Measurements from ENCODE around the gene FRS3.

Gene FRS3

DNA sequence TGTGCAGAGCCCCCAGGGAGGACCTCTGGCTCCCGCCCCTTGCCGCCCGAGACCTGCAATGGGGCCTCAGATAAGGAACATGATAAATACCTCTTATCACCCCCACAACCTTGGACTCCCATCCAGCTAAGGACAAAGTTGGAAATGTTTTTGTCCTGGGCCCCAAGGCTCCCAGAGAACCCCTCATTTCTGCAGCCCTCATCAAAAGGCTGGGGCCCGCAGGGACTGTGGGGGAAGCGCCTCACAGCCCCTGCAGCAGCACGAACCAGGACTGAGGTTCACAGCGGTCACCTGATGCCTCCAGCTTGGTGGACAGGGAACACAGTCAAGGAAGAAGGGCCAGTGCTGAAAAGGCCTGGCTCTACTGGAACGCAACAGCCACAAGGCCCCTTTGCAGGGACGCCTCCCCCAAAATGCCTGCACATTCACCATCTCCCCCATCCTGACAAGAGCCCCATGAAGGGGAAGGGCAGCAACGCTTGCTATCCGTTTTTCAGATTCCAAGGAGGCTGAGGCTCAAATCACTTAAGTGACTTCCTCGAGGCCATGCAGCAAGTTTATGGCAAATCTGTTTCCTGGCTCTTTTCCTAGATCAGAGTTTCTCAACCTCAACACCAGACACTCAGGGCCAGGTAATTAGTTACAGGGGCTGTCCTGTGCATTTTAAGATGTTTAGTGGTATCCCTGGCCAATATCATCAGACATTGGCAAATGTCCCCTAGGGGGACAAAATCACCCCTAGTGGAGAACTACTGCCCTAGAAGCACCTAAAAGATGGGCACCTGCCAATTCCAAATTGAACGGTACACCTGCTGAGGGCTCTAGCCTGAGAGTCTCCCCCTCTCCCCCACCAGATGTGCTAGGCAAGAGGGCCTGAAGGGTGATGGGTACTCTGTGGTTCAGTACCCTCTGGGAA, 54.9 kb downstream of the FRS3 start:
- no peak for DNase-seq

DNA sequence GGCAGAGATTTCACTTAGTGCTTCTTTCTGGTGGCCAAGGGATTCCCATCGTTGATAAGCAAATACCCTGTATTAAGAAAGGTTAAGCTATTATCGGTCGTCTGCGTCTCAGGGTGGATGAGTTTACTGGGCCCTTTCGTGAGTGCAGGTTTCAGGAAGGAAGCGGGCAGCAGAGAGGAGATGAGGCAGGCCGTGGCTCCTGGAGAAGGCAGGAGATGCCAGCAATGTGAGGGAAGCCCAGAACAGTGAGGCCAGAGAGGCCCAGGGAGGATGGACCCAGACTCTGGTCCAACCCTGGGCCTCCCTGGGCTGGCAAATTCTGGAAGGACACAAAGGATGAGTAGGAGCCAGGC, 55.5 kb downstream of the FRS3 start:
- no peak for DNase-seq

DNA sequence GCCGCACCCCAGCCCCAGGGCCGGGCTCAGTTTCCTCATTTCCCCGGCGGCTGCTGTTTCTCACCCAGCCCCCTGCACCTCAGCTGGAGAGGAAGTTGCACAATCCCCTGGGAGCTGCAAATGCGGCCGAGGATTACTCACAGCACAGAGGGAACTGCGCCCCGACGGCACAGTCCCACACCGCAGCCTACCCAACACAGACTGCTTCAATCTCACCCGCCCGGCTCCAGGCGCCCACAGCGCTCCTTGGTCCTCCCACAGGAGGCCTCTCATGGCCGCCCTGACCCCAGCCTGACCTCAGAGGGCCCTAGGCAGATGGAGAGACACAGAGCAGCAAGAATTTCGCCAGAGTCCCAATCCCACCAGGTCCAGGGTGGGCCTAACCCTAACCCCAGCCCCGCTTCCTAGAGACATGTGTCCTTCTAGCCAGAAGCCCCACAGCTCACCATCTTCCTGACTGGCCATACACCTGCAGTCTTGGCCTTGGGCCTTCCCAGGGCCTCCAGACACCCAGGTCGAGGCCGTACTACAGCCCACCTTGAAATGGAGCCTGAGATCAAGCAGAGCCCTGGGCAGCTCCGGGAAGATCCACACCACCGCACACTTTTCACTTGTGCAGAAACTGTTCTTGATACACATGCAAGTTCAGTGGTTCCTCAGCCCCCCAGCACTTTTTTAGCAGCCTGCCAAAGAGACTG, 56.0 kb downstream of the FRS3 start:
- DNase-seq, result peak; percentile 31

DNA sequence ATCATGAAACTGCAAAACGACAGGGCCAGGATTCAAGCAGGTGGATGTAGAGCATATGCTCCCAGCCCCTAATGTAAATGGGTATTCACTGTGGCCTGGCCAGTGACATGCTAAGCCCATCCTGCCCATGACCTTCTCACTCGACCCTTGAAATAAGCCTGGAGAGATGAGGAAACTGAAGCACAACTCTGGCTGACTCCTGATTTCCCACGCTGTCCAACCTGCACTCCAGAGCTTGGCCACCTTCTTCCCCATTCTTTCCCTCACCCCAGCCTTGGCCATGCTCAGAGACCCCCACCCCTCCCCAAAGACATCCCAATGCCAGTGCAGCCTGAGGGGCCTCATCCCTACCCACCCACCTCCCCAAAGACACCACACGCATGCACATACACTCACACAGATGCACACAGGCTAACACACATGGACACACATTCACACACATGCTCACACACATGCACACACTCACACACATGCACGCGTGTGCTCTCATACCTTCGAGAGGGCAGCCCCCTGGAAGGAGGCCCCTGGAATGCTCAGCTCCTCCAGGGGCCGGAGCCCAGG, 56.7 kb downstream of the FRS3 start:
- DNase-seq, result no peak

DNA sequence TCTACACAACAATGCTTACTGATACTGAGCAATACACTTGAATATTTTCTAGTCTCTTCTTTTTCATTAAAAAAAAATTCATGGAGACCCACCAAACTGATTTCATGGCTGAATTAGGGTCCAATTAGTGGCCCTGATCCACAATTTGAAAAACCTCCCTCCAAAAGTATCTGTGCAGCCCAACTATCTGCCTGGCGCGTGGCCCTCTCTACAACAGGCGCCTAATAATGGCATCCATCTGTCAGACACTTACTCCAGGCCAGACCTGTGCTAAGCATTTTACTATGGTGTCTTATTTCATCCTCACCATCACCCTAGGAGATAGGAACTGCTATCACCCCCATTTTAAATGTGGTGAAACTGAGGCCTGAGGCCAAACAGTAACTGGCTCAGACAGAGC, 58.3 kb downstream of the FRS3 start:
- DNase-seq, result no peak

DNA sequence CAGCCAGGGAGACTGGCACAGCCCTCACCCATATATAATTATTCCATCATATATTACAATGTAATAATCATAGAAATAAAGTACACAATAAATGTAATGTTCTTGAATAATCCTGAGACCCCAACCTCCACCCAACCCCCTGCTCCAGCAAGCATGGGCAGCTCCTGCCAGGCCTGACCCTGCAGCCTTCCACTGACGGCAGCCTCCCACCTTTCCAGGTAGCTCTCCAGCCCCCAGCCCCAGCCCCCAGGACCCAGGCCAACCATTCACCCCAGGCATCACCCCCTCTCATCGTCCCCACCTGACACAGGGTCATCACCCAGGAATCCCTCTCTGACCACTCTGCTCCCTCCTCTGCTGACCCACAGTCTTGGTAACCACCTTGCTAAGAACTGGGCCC, 58.9 kb downstream of the FRS3 start:
- no peak for DNase-seq

DNA sequence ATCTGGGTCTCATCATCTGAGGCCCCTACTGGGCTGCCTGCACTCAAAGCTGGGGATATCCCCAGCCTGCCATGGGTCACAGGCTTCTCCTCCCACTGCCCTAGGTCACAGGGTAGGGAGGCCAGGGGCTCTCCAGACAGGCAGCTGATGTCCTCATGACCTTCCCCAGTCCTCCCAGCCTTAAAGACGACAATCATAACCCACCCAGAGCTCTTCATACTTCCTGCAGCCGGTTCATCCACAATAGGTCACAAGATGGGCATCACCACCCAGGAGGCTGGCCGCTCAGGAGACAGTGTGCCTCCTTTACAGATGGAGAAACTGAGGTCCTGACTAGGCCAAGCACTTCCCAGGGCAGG, 59.5 kb downstream of the FRS3 start:
- DNase-seq, result no peak
